ENCODE data around the gene VPS52. TPM values are rescaled to one million over a fixed set of nuclear protein-coding genes. Genes with fewer than 3 reads are reported as not detected.
"Not testable (repeated sequence)": the region's sequence is repeated elsewhere in the genome, so short reads cannot be mapped to it uniquely, and the experiment has no call there.

Gene VPS52
- total and polyA plus RNA-seq, 2 donors (not counting 1 experiment from before 2014, with no cell fraction given) = 44.9 to 53.2 TPM

- no peak for DNase-seq (ENCODE audit: low read depth in 2 of 2)
- no peak for TF ChIP-seq EZH2 (IDR thresholded peaks at IDR 0.05; ENCODE audit: low read length, missing control alignments)
- no peak for TF ChIP-seq CTCF (conservative IDR thresholded peaks at IDR 0.05 in 1 of 2, IDR thresholded peaks at IDR 0.05 in 1 of 2; ENCODE audit: low read depth in 1 of 2, low read length in 2 of 2)
- H3K27me3 ChIP-seq (ENCODE audit: control insufficient read depth, insufficient read depth, low read length) = no peaks in the 10 kb centered on the region
- no peaks in the 10 kb centered on the region for H4K20me1 ChIP-seq (ENCODE audit: control insufficient read depth, extremely low read depth, insufficient read depth, low read length)
- H3K9ac ChIP-seq (ENCODE audit: insufficient read depth, low read length) = peak overlapping the region; percentile 73
- H3K4me3 ChIP-seq (replicated peaks in 1 of 4; ENCODE audit: control extremely low read depth in 1 of 4, insufficient read depth in 1 of 4, low read depth in 3 of 4, low read length in 4 of 4) = peak overlapping the region; percentile 86 to 99 (median 94)
- H3K36me3 ChIP-seq (ENCODE audit: control insufficient read depth, insufficient read depth, low read length) = peaks cover 25% of the 10 kb centered on the region
- peak overlapping the region; percentile 100 for H3K4me2 ChIP-seq (ENCODE audit: extremely low read depth, insufficient read depth, low read length)
- no peaks in the 10 kb centered on the region for H3K9me3 ChIP-seq (ENCODE audit: control insufficient read depth, insufficient read depth, low read depth, low read length)
- H3K79me2 ChIP-seq (ENCODE audit: control insufficient read depth, insufficient read depth, low read length) = peaks cover 31% of the 10 kb centered on the region
- H2AFZ ChIP-seq (ENCODE audit: low read length) = peak overlapping the region; percentile 92
- H3K4me1 ChIP-seq (ENCODE audit: control insufficient read depth, extremely low read depth, insufficient read depth, low read length) = peaks cover 11% of the 10 kb centered on the region
- peak overlapping the region; percentile 75 for H3K27ac ChIP-seq (ENCODE audit: insufficient read depth, low read length)
Measured at GRCh38 chr6:33288141-33288920, 16.7 kb upstream of the VPS52 start.

DNA sequence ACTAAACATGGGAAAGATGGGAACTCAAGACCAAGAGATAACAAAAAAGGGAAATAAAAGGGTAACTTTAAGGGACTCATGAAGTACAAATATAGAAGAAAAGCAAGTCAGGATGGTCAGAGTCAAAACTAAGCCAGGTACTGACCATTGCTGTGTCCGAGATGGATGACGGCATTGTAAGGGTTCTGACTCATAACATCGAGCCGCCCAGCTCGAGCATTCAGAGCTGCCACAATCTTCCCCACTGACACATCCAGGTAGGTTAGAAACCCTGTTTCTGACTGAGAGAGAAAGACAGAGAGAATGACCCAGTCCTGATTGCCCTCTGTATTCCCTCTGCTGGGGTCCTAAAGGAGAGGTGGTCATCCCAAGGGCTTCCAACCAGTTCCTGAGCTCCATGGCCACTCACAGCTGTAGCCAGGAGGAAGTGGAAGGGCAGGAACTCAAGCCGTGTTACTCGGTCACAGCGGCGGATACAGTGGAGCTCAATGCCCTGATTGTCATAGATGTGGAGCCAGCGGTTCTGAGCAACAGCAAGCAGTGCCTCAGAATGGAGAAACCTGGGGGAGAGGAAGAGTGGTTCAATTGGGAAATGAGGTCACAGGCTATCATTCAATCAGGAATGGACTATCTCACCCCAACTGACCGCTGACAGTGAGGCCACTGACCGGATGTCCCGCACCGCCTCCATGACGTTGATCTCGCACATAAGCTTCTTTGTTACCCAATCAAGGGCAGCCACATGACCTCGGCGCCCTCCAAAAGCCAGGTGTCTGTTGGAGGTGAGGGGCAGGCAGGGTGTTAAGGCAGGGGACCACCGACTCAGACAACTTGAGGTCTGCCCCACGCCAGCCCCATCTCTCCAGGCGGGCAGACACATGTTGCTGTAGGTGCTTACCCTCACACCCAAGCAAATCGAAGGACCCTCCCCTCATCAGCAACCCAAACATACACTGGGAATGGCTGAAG, 15.6 kb upstream of the VPS52 start:
- Histone ChIP-seq H3K27me3 (ENCODE audit: control insufficient read depth, insufficient read depth, low read length) (no peaks in the 10 kb centered on the region), H3K4me1 (ENCODE audit: control insufficient read depth, extremely low read depth, insufficient read depth, low read length) (peaks cover 11% of the 10 kb centered on the region), H3K27ac (ENCODE audit: insufficient read depth, low read length) (no peak overlapping the region), H3K9ac (ENCODE audit: insufficient read depth, low read length) (no peak overlapping the region), H3K79me2 (ENCODE audit: control insufficient read depth, insufficient read depth, low read length) (peaks cover 31% of the 10 kb centered on the region), H2AFZ (ENCODE audit: low read length) (no peak overlapping the region), H3K4me3 (replicated peaks in 1 of 4; ENCODE audit: control extremely low read depth in 1 of 4, insufficient read depth in 1 of 4, low read depth in 3 of 4, low read length in 4 of 4) (no peak overlapping the region), H3K36me3 (ENCODE audit: control insufficient read depth, insufficient read depth, low read length) (peaks cover 24% of the 10 kb centered on the region), H3K4me2 (ENCODE audit: extremely low read depth, insufficient read depth, low read length) (no peak overlapping the region), H3K9me3 (ENCODE audit: control insufficient read depth, insufficient read depth, low read depth, low read length) (no peaks in the 10 kb centered on the region), H4K20me1 (ENCODE audit: control insufficient read depth, extremely low read depth, insufficient read depth, low read length) (no peaks in the 10 kb centered on the region)
- no peak for DNase-seq (ENCODE audit: low read depth in 2 of 2)
- TF ChIP-seq EZH2 (IDR thresholded peaks at IDR 0.05; ENCODE audit: low read length, missing control alignments) (no peak), CTCF (conservative IDR thresholded peaks at IDR 0.05 in 1 of 2, IDR thresholded peaks at IDR 0.05 in 1 of 2; ENCODE audit: low read depth in 1 of 2, low read length in 2 of 2) (no peak)

GRCh38 chr6:33285214-33285613, 13.5 kb upstream of the VPS52 start:
- H3K79me2 ChIP-seq (ENCODE audit: control insufficient read depth, insufficient read depth, low read length) = peaks cover 27% of the 10 kb centered on the region
- not testable (repeated sequence) for H2AFZ ChIP-seq (ENCODE audit: low read length); H3K4me3 ChIP-seq (replicated peaks in 1 of 4; ENCODE audit: control extremely low read depth in 1 of 4, insufficient read depth in 1 of 4, low read depth in 3 of 4, low read length in 4 of 4); H3K4me2 ChIP-seq (ENCODE audit: extremely low read depth, insufficient read depth, low read length); H3K27me3 ChIP-seq (ENCODE audit: control insufficient read depth, insufficient read depth, low read length); H4K20me1 ChIP-seq (ENCODE audit: control insufficient read depth, extremely low read depth, insufficient read depth, low read length); H3K27ac ChIP-seq (ENCODE audit: insufficient read depth, low read length); H3K4me1 ChIP-seq (ENCODE audit: control insufficient read depth, extremely low read depth, insufficient read depth, low read length); H3K9ac ChIP-seq (ENCODE audit: insufficient read depth, low read length); H3K9me3 ChIP-seq (ENCODE audit: control insufficient read depth, insufficient read depth, low read depth, low read length); DNase-seq (ENCODE audit: low read depth in 2 of 2)
- peaks cover 24% of the 10 kb centered on the region for H3K36me3 ChIP-seq (ENCODE audit: control insufficient read depth, insufficient read depth, low read length)

Data from fibroblast of lung (primary cell).